Measurements from ENCODE around the gene FOXO3B.
"Not testable (repeated sequence)": the region's sequence is repeated elsewhere in the genome, so short reads cannot be mapped to it uniquely, and the experiment has no call there.

The FOXO3B gene

GRCh38 chr17:18650094-18650493, 32.0 kb downstream of the FOXO3B start:
- not testable (repeated sequence) for DNase-seq

- DNase-seq: not testable (repeated sequence)
Measured at GRCh38 chr17:18644291-18644690, 37.8 kb downstream of the FOXO3B start, which contains the start of gene TBC1D28. TBC1D28 (minus strand) TSS chr17:18644391; CDS start chr17:18641352, 3,039 bp downstream.

- DNase-seq: not testable (repeated sequence)
Measured at GRCh38 chr17:18643124-18643523, 39.0 kb downstream of the FOXO3B start.

- DNase-seq: not testable (repeated sequence)
Measured at GRCh38 chr17:18638357-18638756, 43.8 kb downstream of the FOXO3B start.

GRCh38 chr17:18636237-18636636, 45.9 kb downstream of the FOXO3B start:
- not testable (repeated sequence) for DNase-seq

GRCh38 chr17:18635773-18636172, 46.3 kb downstream of the FOXO3B start:
- DNase-seq: not testable (repeated sequence)

- not testable (repeated sequence) for DNase-seq
Measured at GRCh38 chr17:18634550-18635263, 47.4 kb downstream of the FOXO3B start.
